GM19193 (cell line): ENCODE measurements around the gene REXO5.

ENCODE experiments used
- POLR2A ChIP-seq: IDR thresholded peaks from 4 replicates; pipeline ENCODE4 v1.6.1; 2011; ENCODE audit not compliant: insufficient read depth, insufficient read length; ENCODE audit errors: extremely low read depth

Gene REXO5

GRCh38 chr16:20873331-20873730 lies 67.0 kb downstream of the REXO5 start:
- no peak for TF ChIP-seq POLR2A

- no peak for TF ChIP-seq POLR2A
Observed at GRCh38 chr16:20874088-20874581, 67.8 kb downstream of the REXO5 start.

- TF ChIP-seq POLR2A: no peak
Observed at GRCh38 chr16:20875355-20875650, 69.0 kb downstream of the REXO5 start.

- no peak for TF ChIP-seq POLR2A
Observed at GRCh38 chr16:20878682-20879147, 72.4 kb downstream of the REXO5 start.

- TF ChIP-seq POLR2A: no peak
Observed at GRCh38 chr16:20879175-20880040, 73.1 kb downstream of the REXO5 start.

GRCh38 chr16:20880867-20881502 lies 74.7 kb downstream of the REXO5 start:
- no peak for TF ChIP-seq POLR2A

GRCh38 chr16:20881503-20881878 lies 75.2 kb downstream of the REXO5 start:
- TF ChIP-seq POLR2A: no peak

- no peak for TF ChIP-seq POLR2A
Observed at GRCh38 chr16:20883554-20884239, 77.4 kb downstream of the REXO5 start.

- TF ChIP-seq POLR2A: no peak
Observed at GRCh38 chr16:20884240-20884556, 77.9 kb downstream of the REXO5 start.

- TF ChIP-seq POLR2A: no peak
Observed at GRCh38 chr16:20886320-20886719, 80.0 kb downstream of the REXO5 start.

GRCh38 chr16:20887207-20887606 lies 80.9 kb downstream of the REXO5 start:
- no peak for TF ChIP-seq POLR2A

- TF ChIP-seq POLR2A: no peak
Observed at GRCh38 chr16:20889625-20890275, 83.4 kb downstream of the REXO5 start.

- no peak for TF ChIP-seq POLR2A
Observed at GRCh38 chr16:20894388-20894787, 88.1 kb downstream of the REXO5 start.

- TF ChIP-seq POLR2A: no peak
Observed at GRCh38 chr16:20897253-20897897, 91.0 kb downstream of the REXO5 start.

GRCh38 chr16:20897922-20898321 lies 91.6 kb downstream of the REXO5 start:
- no peak for TF ChIP-seq POLR2A

GRCh38 chr16:20899071-20899470 lies 92.7 kb downstream of the REXO5 start:
- TF ChIP-seq POLR2A: no peak
